HepG2 (cell line): ENCODE measurements around the gene BICDL1. TPM values are rescaled to one million over a fixed set of nuclear protein-coding genes. Genes with fewer than 3 reads are reported as not detected.

ENCODE experiments used
- CHCHD3 ChIP-seq: sonication (generic); formaldehyde crosslinking; IDR thresholded peaks from 2 replicates; pipeline ENCODE4 v1.8.0; 2022; ENCODE audit warnings: mild to moderate bottlenecking, missing genetic modification reagents, moderate library complexity
- E2F2 ChIP-seq: sonication (generic); formaldehyde crosslinking; IDR thresholded peaks from 2 replicates; pipeline ENCODE4 v1.4.0; 2020; ENCODE audit warnings: missing genetic modification reagents, borderline replicate concordance
- ERF ChIP-seq: IDR thresholded peaks from 2 replicates; pipeline ENCODE4 v1.6.1; 2018; ENCODE audit warnings: missing biosample characterization, missing genetic modification reagents
- FOSL2 ChIP-seq: sonication (generic); formaldehyde crosslinking; IDR thresholded peaks from 2 replicates; pipeline ENCODE4 v1.4.0; 2020; ENCODE audit warnings: missing genetic modification reagents
- FOXA3 ChIP-seq: IDR thresholded peaks from 2 replicates; pipeline ENCODE4 v1.6.1; 2016; ENCODE audit warnings: missing genetic modification reagents, missing compliant biosample characterization
- GATAD1 ChIP-seq: IDR thresholded peaks from 2 replicates; pipeline ENCODE4 v1.6.1; 2016; ENCODE audit warnings: missing genetic modification reagents, missing compliant biosample characterization
- HMGXB4 ChIP-seq, 2 experiments: sonication (generic) in 1 of 2; formaldehyde crosslinking in 1 of 2; IDR thresholded peaks; 2 replicates each; pipeline versions ENCODE4 v1.4.0 to v1.6.1; 2018 to 2020; ENCODE audit warnings: missing genetic modification reagents in 2 of 2, borderline replicate concordance in 1 of 2, low read depth in 1 of 2, mild to moderate bottlenecking in 1 of 2, missing biosample characterization in 1 of 2
- HNRNPUL1 ChIP-seq: fragments of 200-400 bp; formaldehyde crosslinking; IDR thresholded peaks from 2 replicates; pipeline ENCODE4 v1.6.1; 2017; ENCODE audit warnings: low read depth, mild to moderate bottlenecking, low read length, moderate library complexity
- JUN ChIP-seq: sonication (generic); formaldehyde crosslinking; IDR thresholded peaks from 2 replicates; pipeline ENCODE4 v1.4.0; 2020; ENCODE audit warnings: mild to moderate bottlenecking, missing genetic modification reagents
- PHF21A ChIP-seq: sonication (generic); formaldehyde crosslinking; IDR thresholded peaks from 2 replicates; pipeline ENCODE4 v1.5.0; 2020; ENCODE audit warnings: mild to moderate bottlenecking, missing genetic modification reagents
- REPIN1 ChIP-seq: sonication (generic); formaldehyde crosslinking; IDR thresholded peaks from 2 replicates; pipeline ENCODE4 v1.8.0; 2022; ENCODE audit warnings: missing genetic modification reagents, low read depth, mild to moderate bottlenecking, borderline replicate concordance
- RFX3 ChIP-seq: IDR thresholded peaks from 2 replicates; pipeline ENCODE4 v1.6.1; 2016; ENCODE audit warnings: missing biosample characterization, missing genetic modification reagents
- SALL2 ChIP-seq: sonication (generic); formaldehyde crosslinking; IDR thresholded peaks from 2 replicates; pipeline ENCODE4 v1.8.1; 2023; ENCODE audit warnings: mild to moderate bottlenecking, missing genetic modification reagents, inconsistent platforms
- SIN3A ChIP-seq: IDR thresholded peaks from 2 replicates; pipeline ENCODE4 v1.6.1; 2011; ENCODE audit warnings: low read depth, mild to moderate bottlenecking, control low read depth, low read length, borderline replicate concordance
- SP5 ChIP-seq: IDR thresholded peaks from 2 replicates; pipeline ENCODE4 v1.6.1; 2016; ENCODE audit warnings: low read depth, borderline replicate concordance
- SPEN ChIP-seq: sonication (generic); formaldehyde crosslinking; IDR thresholded peaks from 2 replicates; pipeline ENCODE4 v1.5.1; 2020; ENCODE audit warnings: low read depth, mild to moderate bottlenecking, missing genetic modification reagents
- TBX3 ChIP-seq: fragments of 450-650 bp; IDR thresholded peaks from 2 replicates; pipeline ENCODE4 v1.6.1; 2017; ENCODE audit warnings: antibody characterized with exemption, mild to moderate bottlenecking, inconsistent platforms, borderline replicate concordance
- ZBTB49 ChIP-seq: sonication (generic); formaldehyde crosslinking; IDR thresholded peaks from 2 replicates; pipeline ENCODE4 v1.4.0; 2020; ENCODE audit warnings: missing genetic modification reagents, borderline replicate concordance
- ZNF224 ChIP-seq: sonication (generic); formaldehyde crosslinking; IDR thresholded peaks from 2 replicates; pipeline ENCODE4 v1.5.0; 2020; ENCODE audit warnings: mild to moderate bottlenecking, missing genetic modification reagents
- ZNF850 ChIP-seq: sonication (generic); formaldehyde crosslinking; conservative IDR thresholded peaks from 2 replicates; pipeline ENCODE4 v1.9.0; 2021; ENCODE audit warnings: mild to moderate bottlenecking, missing genetic modification reagents
- ZNF883 ChIP-seq: sonication (generic); formaldehyde crosslinking; IDR thresholded peaks from 2 replicates; pipeline ENCODE4 v1.5.1; 2020; ENCODE audit warnings: mild to moderate bottlenecking, missing genetic modification reagents; ENCODE audit errors: not compliant biosample characterization
- polyA plus RNA-seq, 8 experiments: library from polyadenylated mRNA; depleted of rRNA in 3 of 8; stranded (reverse) in 7 of 8; unstranded in 1 of 8; fragments of >200 nt; fragmentation: Illumina TruSeq in 4 of 8; extraction: Trizol in 4 of 8; gene quantifications; 2 replicates each; pipeline versions ENCODE4 v1.2.1 to v1.2.3, GENCODE V29; 2011 to 2016; ENCODE audit warnings: low read depth in 4 of 8, missing spikeins in 1 of 8, mixed read lengths in 1 of 8; ENCODE audit not compliant: insufficient read depth in 1 of 8
- total RNA-seq, 5 experiments: library from RNA; depleted of rRNA; stranded (reverse); fragments of >200 nt; fragmentation: Illumina TruSeq; extraction: Trizol; gene quantifications; 2 replicates each; pipeline ENCODE4 v1.2.3, GENCODE V29; 2016; ENCODE audit warnings: low read depth in 1 of 5
- TF ChIP-seq, protein P1 (sequence below): sonication (generic); formaldehyde crosslinking; IDR thresholded peaks from 2 replicates; pipeline ENCODE4 v1.8.1; 2023; ENCODE audit warnings: mild to moderate bottlenecking, inconsistent platforms, moderate library complexity, missing genetic modification reagents, borderline replicate concordance

BICDL1 gene
- total and polyA plus RNA-seq, 2 of the 13 experiments (the other 11 are each of a cell fraction or from before 2014, with no cell fraction given): 3.6 to 9.7 TPM

- TF ChIP-seq ERF (CRISPR knock-in tag): no peak
- no peak for TF ChIP-seq RFX3 (CRISPR knock-in tag)
- TF ChIP-seq FOXA3 (CRISPR knock-in tag): no peak
- TF ChIP-seq SIN3A: no peak
- TF ChIP-seq HMGXB4 (CRISPR knock-in tag; IDR thresholded peaks at IDR 0.05; ENCODE audit: borderline replicate concordance in 1 of 2, low read depth in 1 of 2): peak in 1 of 2 experiments; percentile 28; a peak in 1 of 4 replicates
- TF ChIP-seq PHF21A (CRISPR knock-in tag): no peak
- no peak for TF ChIP-seq ZNF224 (CRISPR knock-in tag)
- TF ChIP-seq SPEN (CRISPR knock-in tag): no peak
- no peak for TF ChIP-seq ZBTB49
- no peak for TF ChIP-seq HNRNPUL1
- no peak for TF ChIP-seq FOSL2 (CRISPR knock-in tag)
- TF ChIP-seq, protein P1, sequence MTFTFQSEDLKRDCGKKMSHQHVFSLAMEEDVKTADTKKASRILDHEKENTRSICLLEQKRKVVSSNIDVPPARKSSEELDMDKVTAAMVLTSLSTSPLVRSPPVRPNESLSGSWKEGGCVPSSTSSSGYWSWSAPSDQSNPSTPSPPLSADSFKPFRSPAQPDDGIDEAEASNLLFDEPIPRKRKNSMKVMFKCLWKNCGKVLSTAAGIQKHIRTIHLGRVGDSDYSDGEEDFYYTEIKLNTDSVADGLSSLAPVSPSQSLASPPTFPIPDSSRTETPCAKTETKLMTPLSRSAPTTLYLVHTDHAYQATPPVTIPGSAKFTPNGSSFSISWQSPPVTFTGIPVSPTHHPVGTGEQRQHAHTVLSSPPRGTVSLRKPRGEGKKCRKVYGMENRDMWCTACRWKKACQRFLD: no peak
- TF ChIP-seq REPIN1 (CRISPR knock-in tag): no peak
- no peak for TF ChIP-seq JUN (CRISPR knock-in tag)
- no peak for TF ChIP-seq SALL2
- no peak for TF ChIP-seq E2F2
- no peak for TF ChIP-seq GATAD1 (CRISPR knock-in tag)
- TF ChIP-seq ZNF883: no peak
- no peak for TF ChIP-seq TBX3
- peak; percentile 13; the same call in 1 of the 2 replicates for TF ChIP-seq CHCHD3
- peak; percentile 69; the same call in 1 of the 2 replicates for TF ChIP-seq SP5 (CRISPR knock-in tag)
- TF ChIP-seq ZNF850 (CRISPR knock-in tag): no peak
Observed at GRCh38 chr12:119988472-119989360, at the start of gene BICDL1 (continued).
